GM03348 (cell line): ENCODE data around the gene OR4E2.
"Not testable (repeated sequence)": the region's sequence is repeated elsewhere in the genome, so short reads cannot be mapped to it uniquely, and the experiment has no call there.

ENCODE experiments used
- DNase-seq: peaks from one replicate; pipeline ENCODE4 v3.0.0; 2012; ENCODE audit warnings: low spot score

Gene OR4E2

DNA sequence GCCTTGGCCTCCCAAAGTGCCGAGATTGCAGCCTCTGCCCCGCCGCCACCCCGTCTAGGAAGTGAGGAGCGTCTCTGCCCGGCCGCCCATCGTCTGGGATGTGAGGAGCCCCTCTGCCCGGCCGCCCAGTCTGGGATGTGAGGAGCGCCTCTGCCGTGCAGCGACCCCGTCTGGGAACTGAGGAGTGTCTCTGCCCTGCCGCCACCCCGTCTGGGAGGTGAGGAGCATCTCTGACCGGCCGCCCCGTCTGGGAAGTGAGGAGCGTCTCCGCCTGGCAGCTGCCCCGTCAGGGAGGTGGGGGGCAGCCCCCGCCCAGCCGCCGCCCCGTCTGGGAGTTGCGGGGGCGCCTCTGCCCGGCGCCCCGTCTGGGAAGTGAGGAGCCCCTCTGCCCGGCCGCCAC is 44.0 kb downstream of the OR4E2 start:
- not testable (repeated sequence) for DNase-seq

DNA sequence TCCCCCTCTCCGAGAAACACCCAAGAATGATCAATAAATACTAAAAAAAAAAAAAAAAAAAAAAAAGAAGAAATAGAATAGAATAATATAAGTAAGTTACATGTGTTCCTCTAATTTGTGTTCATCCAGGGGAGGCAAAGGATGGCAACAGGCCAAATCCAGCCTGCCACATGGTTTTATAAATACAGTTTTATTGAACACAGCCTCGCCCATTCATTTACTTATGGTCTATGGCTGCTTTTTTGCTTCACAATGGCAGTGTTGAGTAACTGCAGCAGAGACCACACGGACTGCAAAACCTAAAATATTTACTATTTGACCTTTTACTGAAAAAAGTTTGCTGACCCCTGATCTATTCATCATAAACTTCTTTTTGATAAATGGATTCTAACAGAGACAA is 44.9 kb downstream of the OR4E2 start:
- not testable (repeated sequence) for DNase-seq

DNA sequence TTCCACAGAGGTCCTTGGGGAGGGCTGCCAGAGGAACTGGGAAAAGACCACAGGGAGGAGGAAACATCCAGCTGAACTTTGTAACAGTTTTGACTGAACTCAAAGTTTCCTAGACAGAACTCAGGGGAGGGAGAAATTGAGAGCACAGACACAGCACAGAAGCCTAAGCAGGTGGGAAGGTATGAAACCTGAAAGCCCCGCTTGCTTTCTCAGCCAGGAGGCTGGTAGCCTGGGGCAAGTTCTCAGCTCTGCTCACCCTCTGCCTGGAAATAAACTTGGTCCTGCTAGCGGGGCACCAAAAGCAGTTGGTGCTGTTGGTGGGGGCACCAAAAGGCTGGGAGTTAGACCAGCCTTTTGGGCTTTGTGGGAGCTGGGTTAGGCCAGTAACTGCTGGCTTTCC is 45.9 kb downstream of the OR4E2 start:
- no peak for DNase-seq

DNA sequence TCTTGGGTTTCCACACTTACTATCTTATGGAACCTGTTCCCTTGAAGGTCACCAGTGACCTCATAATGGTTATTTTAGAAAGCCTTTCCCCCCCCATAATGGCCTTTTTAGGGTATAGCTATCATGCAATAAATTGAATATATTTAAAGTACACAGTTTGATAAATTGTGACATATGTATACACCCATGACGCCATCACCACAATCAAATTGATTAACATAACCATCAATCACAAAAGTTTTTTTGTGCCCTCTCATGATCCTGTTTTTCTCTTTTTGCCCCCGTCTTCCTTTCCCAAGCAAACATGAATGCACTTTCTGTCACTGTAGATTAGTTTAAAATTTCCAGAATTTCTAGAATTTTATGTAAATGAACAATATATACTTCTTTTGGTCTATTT is 48.7 kb downstream of the OR4E2 start:
- DNase-seq = no peak

DNA sequence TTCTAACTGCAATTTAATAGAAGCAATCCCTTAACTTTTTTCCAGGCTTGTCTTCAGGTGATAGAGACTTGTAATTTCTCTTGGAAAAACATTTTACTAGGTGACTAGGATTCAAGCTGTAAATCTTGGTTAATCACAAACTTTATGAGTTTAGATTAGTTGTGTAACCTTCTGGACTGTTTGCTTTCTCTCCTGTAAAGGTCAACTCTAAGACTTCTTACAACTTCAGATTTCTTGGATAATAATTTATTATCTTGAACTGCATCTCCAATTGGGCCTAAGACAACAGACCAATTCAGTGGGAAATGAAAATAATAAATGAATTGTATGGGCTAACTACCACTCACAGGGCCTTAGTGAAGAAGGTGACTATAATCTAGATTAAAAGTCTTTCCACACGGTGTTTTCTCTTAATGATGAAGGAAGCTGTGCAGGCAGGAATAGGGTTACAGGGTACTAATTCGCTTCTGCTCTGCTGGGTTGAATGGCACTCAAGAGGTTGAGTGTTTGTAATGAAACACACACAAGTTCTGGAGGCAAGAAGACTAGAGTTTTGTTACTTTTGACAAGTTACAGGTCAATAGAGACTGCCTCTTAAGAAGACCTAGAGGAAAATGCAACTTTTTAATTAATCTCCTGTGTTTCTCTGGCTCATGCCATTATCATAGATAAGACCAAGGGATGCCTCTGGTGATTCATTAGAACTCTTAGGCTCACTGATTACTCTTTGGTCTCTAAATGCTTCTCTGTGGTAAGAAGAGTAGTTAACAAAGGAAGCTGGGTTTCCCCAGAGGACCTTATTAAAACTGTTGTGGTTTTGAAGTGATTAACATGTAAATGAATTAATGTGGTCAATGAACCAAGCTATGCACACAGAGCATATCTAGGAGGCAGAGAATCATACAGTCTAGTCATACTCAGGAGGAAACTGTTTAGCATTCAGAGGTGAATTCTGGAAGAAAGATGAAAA is 50.0 kb downstream of the OR4E2 start:
- no peak for DNase-seq

DNA sequence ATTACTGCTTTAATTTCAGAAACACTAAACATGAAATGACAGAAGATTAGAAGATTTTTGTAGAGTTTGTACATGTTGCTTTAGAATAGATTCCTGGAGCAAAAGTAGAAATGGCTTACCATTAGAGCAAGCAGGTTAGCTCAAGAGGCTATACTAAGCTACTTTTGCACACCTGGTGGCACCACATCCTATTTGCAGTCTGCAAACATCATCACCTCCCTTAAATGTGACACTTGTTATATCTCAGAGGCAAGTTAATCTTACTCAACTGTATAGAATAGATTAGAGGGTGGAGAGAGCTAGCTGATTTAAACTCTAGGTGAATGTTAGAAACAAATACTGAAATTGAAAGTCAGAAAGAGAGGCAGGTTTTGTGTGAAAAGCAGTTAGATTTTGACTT is 50.7 kb downstream of the OR4E2 start:
- DNase-seq = no peak

DNA sequence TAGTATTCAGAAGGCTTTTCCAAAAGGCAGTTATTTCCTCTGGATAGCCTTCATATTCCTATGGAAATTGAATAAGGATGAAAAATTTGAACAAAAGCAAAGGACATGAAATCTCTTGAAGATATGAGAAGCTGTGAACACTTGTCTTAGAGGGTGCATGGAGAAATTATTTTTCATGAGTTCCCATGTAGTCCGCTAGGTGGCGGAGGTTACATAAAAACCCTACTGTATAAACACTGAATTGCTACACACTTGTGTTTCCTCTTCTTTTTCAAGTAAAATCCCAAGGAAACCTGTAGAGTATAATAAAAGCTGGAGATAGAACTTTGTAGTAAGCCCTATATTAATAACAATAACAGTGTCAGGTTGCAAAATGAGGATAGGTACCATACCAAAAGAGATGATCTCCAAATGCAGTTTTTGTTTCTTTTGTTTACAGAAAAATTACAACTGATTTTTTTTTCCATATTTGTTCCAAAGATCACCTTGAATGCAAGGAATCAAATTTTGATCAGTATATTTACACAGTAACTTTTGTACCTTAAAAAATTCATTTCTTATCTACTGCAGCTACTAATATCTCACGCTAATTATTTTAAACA is 57.8 kb downstream of the OR4E2 start:
- DNase-seq = peak; percentile 62

DNA sequence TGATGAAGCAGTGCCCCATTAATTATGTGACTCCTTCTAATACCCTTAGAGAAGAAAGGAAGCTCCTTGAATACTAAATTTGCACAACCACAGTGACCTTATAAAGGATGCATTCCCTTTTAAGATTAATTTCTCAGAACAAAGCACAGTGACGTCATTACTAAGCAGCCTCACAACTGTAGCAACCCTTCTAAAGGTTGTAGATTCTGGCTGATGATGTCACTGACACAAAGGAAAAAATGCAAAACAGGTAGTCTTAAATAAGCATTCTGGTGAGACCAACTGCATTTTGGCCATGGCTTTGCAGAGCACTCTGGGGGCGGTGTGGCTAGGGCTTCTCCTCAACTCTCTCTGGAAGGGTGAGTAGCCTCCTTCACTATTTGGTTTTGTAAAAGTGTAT is 58.4 kb downstream of the OR4E2 start:
- DNase-seq = no peak

DNA sequence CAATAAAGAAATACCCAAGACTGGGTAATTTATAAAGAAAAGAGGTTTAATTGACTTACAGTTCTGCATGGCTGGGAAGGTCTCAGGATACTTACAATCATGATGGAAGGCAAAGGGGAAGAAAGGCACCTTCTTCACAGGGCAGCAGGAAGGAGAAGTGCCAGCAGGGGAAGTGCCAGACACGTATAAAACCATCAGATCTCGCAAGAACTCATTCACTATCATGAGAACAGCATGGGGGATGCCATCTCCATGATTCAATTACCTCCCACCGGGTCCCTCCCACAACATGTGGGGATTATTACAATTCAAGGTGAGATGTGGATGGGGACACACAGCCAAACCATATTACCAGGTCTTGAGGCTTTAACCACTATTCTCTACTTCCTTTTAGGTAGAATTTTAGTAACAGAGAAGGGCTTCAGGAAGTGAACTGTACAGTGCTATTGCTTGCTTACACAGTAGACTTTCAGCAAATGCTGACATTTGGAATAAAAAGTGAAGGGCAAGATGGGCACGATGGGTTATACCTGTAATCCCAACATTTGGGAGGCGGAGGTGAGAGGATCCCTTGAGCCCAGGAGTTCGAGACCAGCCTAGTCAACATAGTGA is 60.8 kb downstream of the OR4E2 start:
- no peak for DNase-seq
